ENCODE measurements around the gene LRRC56.

DNA sequence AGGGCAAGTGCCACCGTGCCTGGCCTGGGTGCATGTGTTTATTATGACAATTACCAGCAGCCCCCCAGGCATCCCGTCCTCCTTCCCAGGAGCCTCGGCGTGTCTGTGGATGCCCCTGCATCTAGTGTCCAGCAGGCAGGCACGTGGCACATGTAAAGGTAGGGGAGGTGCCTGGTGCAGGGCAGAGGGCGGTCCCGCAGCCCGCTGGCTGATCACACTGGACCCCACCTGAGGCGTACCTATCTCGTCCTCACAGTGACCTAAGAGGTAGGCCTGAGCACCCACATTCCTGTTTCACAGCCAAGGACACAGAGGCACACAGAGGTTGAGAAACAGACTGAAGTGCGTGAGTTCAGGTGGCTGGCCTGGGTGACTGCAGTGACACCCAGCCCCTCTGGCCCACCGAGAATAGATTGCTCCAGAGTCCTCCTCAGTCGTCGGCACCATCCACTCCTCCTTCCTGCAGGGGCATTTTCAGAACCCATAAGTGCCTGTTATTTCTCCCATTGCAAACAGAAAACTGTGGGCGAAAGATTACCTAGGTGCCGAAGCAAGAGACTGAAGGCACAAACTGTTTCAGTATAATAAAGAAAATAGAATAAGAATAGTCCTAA, 35.9 kb downstream of the LRRC56 start:
- TF ChIP-seq, protein P1, sequence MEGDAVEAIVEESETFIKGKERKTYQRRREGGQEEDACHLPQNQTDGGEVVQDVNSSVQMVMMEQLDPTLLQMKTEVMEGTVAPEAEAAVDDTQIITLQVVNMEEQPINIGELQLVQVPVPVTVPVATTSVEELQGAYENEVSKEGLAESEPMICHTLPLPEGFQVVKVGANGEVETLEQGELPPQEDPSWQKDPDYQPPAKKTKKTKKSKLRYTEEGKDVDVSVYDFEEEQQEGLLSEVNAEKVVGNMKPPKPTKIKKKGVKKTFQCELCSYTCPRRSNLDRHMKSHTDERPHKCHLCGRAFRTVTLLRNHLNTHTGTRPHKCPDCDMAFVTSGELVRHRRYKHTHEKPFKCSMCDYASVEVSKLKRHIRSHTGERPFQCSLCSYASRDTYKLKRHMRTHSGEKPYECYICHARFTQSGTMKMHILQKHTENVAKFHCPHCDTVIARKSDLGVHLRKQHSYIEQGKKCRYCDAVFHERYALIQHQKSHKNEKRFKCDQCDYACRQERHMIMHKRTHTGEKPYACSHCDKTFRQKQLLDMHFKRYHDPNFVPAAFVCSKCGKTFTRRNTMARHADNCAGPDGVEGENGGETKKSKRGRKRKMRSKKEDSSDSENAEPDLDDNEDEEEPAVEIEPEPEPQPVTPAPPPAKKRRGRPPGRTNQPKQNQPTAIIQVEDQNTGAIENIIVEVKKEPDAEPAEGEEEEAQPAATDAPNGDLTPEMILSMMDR (IDR thresholded peaks at IDR 0.05) = no peak
- no peak for TF ChIP-seq EZH2 (IDR thresholded peaks at IDR 0.05; ENCODE audit: borderline replicate concordance, insufficient read depth, low read depth, low read length, poor library complexity, severe bottlenecking)

All from B cell (primary cell).